Keratinocyte (primary cell): ENCODE results near the gene EMP2.

ENCODE experiments used
- EZH2 ChIP-seq: IDR thresholded peaks from one replicate; pipeline ENCODE4 v1.6.1; 2012; ENCODE audit warnings: inconsistent platforms, mild to moderate bottlenecking, low read length, moderate library complexity
- TF ChIP-seq, protein P1 (sequence below), 3 experiments: IDR thresholded peaks in 1 of 3; conservative IDR thresholded peaks in 1 of 3; optimal IDR thresholded peaks in 1 of 3; 2 replicates in 2 of 3; 3 replicates in 1 of 3; pipeline versions ENCODE3 to v1.5.1; 2011; ENCODE audit warnings: low read length in 3 of 3, mild to moderate bottlenecking in 3 of 3, moderate library complexity in 2 of 3, control low read depth in 1 of 3, inconsistent platforms in 1 of 3; ENCODE audit not compliant: insufficient read depth in 2 of 3; ENCODE audit errors: extremely low read depth in 1 of 3

DNA sequence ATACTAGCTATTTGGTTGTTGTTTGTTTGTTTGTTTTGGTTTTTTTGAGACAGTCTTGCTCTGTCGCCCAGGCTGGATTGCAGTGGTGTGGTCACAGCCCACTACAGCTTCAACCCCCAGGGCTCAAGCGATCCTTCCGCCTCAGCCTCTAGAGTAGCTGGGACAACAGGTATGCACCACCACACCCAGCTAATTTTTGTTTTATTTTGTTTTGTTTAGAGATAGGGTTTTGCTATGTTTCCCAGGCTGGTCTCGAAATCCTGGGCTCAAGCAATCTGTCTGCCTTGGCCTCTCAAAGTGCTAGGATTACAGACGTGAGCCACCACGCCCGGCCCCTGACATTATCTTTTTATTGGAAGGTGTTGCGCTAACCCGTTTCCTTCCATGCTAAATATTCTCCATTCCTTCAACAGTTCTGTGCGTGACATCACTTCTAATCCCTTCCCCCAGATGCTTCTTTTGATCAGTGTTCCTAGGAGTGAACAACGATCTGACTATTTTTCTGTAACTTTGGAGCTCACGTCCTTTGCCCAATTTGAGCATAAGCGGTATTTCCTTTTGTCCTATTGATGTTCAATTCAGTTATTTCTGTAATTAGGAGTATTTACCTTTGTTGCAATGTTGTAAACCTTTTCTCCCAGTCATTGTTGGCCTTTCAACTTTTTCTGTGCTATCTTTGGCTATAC is 30.2 kb upstream of the EMP2 start:
- TF ChIP-seq, protein P1, sequence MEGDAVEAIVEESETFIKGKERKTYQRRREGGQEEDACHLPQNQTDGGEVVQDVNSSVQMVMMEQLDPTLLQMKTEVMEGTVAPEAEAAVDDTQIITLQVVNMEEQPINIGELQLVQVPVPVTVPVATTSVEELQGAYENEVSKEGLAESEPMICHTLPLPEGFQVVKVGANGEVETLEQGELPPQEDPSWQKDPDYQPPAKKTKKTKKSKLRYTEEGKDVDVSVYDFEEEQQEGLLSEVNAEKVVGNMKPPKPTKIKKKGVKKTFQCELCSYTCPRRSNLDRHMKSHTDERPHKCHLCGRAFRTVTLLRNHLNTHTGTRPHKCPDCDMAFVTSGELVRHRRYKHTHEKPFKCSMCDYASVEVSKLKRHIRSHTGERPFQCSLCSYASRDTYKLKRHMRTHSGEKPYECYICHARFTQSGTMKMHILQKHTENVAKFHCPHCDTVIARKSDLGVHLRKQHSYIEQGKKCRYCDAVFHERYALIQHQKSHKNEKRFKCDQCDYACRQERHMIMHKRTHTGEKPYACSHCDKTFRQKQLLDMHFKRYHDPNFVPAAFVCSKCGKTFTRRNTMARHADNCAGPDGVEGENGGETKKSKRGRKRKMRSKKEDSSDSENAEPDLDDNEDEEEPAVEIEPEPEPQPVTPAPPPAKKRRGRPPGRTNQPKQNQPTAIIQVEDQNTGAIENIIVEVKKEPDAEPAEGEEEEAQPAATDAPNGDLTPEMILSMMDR (optimal IDR thresholded peaks at IDR 0.05 in 1 of 3, IDR thresholded peaks at IDR 0.05 in 1 of 3, conservative IDR thresholded peaks at IDR 0.05 in 1 of 3; ENCODE audit: extremely low read depth in 1 of 3, insufficient read depth in 2 of 3, low read length in 3 of 3) = no peak
- no peak for TF ChIP-seq EZH2
